GM12878 (cell line): ENCODE results near the gene FAM184B. TPM values are rescaled to one million over a fixed set of nuclear protein-coding genes. Genes with fewer than 3 reads are reported as not detected.
A peak's percentile ranks its signal among the peaks of the same experiment; 100 is the strongest.

ENCODE experiments used
- DPF2 ChIP-seq: fragments of 450-650 bp; IDR thresholded peaks from 2 replicates; pipeline ENCODE4 v1.6.1; 2017; ENCODE audit warnings: mild to moderate bottlenecking
- E4F1 ChIP-seq: fragments of 450-650 bp; IDR thresholded peaks from 2 replicates; pipeline ENCODE4 v1.6.1; 2018; ENCODE audit warnings: borderline replicate concordance, mild to moderate bottlenecking; ENCODE audit not compliant: partially characterized antibody
- FOXK2 ChIP-seq: fragments of 450-650 bp; IDR thresholded peaks from 2 replicates; pipeline ENCODE4 v1.6.1; 2017; ENCODE audit warnings: mild to moderate bottlenecking, moderate library complexity
- HDGF ChIP-seq: fragments of 450-650 bp; IDR thresholded peaks from 2 replicates; pipeline ENCODE4 v1.6.1; 2016; ENCODE audit warnings: antibody characterized with exemption
- IRF3 ChIP-seq: fragments of 450-650 bp; IDR thresholded peaks from 2 replicates; pipeline ENCODE4 v1.6.1; 2014; ENCODE audit warnings: mild to moderate bottlenecking
- JUNB ChIP-seq: IDR thresholded peaks from 2 replicates; pipeline ENCODE4 v1.6.1; 2016; ENCODE audit warnings: antibody characterized with exemption, mild to moderate bottlenecking
- KDM1A ChIP-seq: fragments of 200-600 bp; sonication (generic); IDR thresholded peaks from 2 replicates; pipeline ENCODE4 v1.6.1; 2016; ENCODE audit warnings: borderline replicate concordance
- MLLT1 ChIP-seq: fragments of 450-650 bp; IDR thresholded peaks from 2 replicates; pipeline ENCODE4 v1.6.1; 2016; ENCODE audit warnings: mild to moderate bottlenecking
- MXI1 ChIP-seq: fragments of 150-350 bp; IDR thresholded peaks from 2 replicates; pipeline ENCODE4 v1.6.1; 2011; ENCODE audit warnings: low read depth, mild to moderate bottlenecking, inconsistent platforms, low read length, improper control_type of control experiment
- PAX5 ChIP-seq: IDR thresholded peaks from 2 replicates; pipeline ENCODE4 v1.6.1; 2011; ENCODE audit warnings: low read depth, low read length, borderline replicate concordance
- PBX3 ChIP-seq: IDR thresholded peaks from 2 replicates; pipeline ENCODE4 v1.6.1; 2011; ENCODE audit warnings: mild to moderate bottlenecking, low read depth, low read length, moderate library complexity; ENCODE audit not compliant: insufficient replicate concordance
- POLR2AphosphoS2 ChIP-seq: IDR thresholded peaks from 2 replicates; pipeline ENCODE4 v1.6.1; 2011; ENCODE audit warnings: low read depth, mild to moderate bottlenecking, low read length, improper control_type of control experiment, moderate library complexity
- SKIL ChIP-seq: fragments of 450-650 bp; IDR thresholded peaks from 2 replicates; pipeline ENCODE4 v1.6.1; 2017; ENCODE audit warnings: mild to moderate bottlenecking, low read depth, inconsistent platforms; ENCODE audit not compliant: poor library complexity, severe bottlenecking
- SREBF2 ChIP-seq: IDR thresholded peaks from 2 replicates; pipeline ENCODE4 v1.6.1; 2012; ENCODE audit warnings: mild to moderate bottlenecking, low read length
- USF1 ChIP-seq: IDR thresholded peaks from 2 replicates; pipeline ENCODE4 v1.6.1; 2011; ENCODE audit warnings: borderline replicate concordance, low read depth, mild to moderate bottlenecking, moderate library complexity, mixed read lengths, low read length; ENCODE audit not compliant: insufficient read depth; ENCODE audit errors: extremely low read length
- ZBTB11 ChIP-seq: fragments of 450-650 bp; formaldehyde crosslinking; IDR thresholded peaks from 2 replicates; pipeline ENCODE4 v1.5.0; 2022; ENCODE audit warnings: mild to moderate bottlenecking, missing genetic modification characterization
- ZNF217 ChIP-seq: fragments of 450-650 bp; IDR thresholded peaks from 2 replicates; pipeline ENCODE4 v1.6.1; 2017; ENCODE audit warnings: antibody characterized with exemption, mild to moderate bottlenecking
- polyA plus RNA-seq, 11 experiments: library from polyadenylated mRNA; depleted of rRNA in 4 of 11; unstranded in 6 of 11; stranded (reverse) in 5 of 11; fragments of >200 nt; fragmentation: Nextera tagmentation in 4 of 11; fragmentation: Illumina TruSeq in 1 of 11; extraction: Ambion mirVana in 4 of 11; extraction: Trizol in 1 of 11; gene quantifications; 1 replicate in 1 of 11; 2 replicates in 10 of 11; pipeline versions ENCODE4 v1.2.1 to v1.2.3, GENCODE V29; 2011 to 2016; ENCODE audit warnings: inconsistent platforms in 2 of 11, missing spikeins in 2 of 11, low read depth in 1 of 11
- total RNA-seq, 4 experiments: library from RNA; depleted of rRNA in 3 of 4; stranded (reverse); fragments of >200 nt in 3 of 4; fragmentation: Illumina TruSeq in 1 of 4; extraction: Trizol in 1 of 4; gene quantifications; 2 replicates each; pipeline versions ENCODE4 v1.2.1 to v1.2.3, GENCODE V29; 2013 to 2021

Gene FAM184B
- total and polyA plus RNA-seq, 10 of the 15 experiments (the other 5 are each of a cell fraction or from before 2014, with no cell fraction given), result under 0.01 TPM; not detected in 9

- TF ChIP-seq E4F1, result no peak
- no peak for TF ChIP-seq SREBF2
- no peak for TF ChIP-seq IRF3
- no peak for TF ChIP-seq POLR2AphosphoS2
- TF ChIP-seq ZBTB11 (CRISPR knock-in tag), result no peak
- no peak for TF ChIP-seq USF1
- TF ChIP-seq PAX5, result peak; percentile 41; the same call in 1 of the 2 replicates
- 0 out of 2 replicates have a peak, but pooled peaks have one; percentile 18 for TF ChIP-seq MLLT1
- peak; percentile 42; the same call in 1 of the 2 replicates for TF ChIP-seq MXI1
- no peak for TF ChIP-seq KDM1A
- TF ChIP-seq HDGF, result no peak
- no peak for TF ChIP-seq FOXK2
- TF ChIP-seq PBX3, result peak; percentile 43
- TF ChIP-seq DPF2, result peak; percentile 91
- TF ChIP-seq ZNF217, result no peak
- TF ChIP-seq SKIL, result peak; percentile 55
- no peak for TF ChIP-seq JUNB
These were observed 185.9 kb downstream of the FAM184B start (continued) for GRCh38 chr4:17595471-17596005.
